Stimulated activated CD4-positive, alpha-beta T cell treated with anti-CD3 and anti-CD28 coated beads, Interleukin-1b, Interleukin-23, amount 100 ng/mL, for 4 hours (primary cell): ENCODE data around the gene GOLGA6L2.
"Not testable (repeated sequence)": the region's sequence is repeated elsewhere in the genome, so short reads cannot be mapped to it uniquely, and the experiment has no call there.

ENCODE experiments used
- DNase-seq, 2 donors: peaks; one replicate each; pipeline ENCODE4 v3.0.0-alpha.2; 2020; ENCODE audit warnings: low read depth in 2 of 2

Gene GOLGA6L2, protein sequence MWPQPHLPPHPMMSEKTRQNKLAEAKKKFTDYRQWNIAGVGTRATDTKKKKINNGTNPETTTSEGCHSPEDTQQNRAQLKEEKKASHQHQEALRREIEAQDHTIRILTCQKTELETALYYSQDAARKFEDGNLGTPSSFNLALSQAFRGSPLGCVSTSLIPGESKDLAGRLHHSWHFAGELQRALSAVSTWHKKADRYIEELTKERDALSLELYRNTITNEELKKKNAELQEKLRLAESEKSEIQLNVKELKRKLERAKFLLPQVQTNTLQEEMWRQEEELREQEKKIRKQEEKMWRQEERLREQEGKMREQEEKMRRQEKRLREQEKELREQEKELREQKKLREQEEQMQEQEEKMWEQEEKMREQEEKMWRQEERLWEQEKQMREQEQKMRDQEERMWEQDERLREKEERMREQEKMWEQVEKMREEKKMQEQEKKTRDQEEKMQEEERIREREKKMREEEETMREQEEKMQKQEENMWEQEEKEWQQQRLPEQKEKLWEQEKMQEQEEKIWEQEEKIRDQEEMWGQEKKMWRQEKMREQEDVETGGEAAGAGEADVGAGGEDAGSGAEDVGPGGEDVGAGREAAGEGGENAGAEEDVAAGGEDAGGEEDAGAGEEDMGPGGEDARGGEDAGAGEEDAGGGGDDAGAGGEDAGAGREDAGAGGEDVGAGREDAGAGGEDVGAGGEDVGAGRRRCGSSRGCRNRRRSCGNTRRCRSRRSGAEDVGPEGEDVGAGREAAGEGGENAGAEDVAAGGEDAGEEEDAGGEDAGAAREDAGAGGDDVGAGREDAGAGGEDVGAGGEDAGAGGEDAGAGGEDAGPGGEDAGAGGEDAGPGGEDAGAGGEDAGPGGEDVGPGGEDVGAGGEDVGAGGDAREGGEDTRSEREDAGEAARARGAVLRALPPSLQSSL

GRCh38 chr15:23447107-23447500 lies at the start of gene GOLGA6L2:
Gene GOLGA6L2 (minus strand): TSS chr15:23447243. CDS start chr15:23447181, 62 bp downstream.
- no peak for DNase-seq

GRCh38 chr15:23484870-23485269 lies 37.8 kb upstream of the GOLGA6L2 start:
- no peak for DNase-seq

DNA sequence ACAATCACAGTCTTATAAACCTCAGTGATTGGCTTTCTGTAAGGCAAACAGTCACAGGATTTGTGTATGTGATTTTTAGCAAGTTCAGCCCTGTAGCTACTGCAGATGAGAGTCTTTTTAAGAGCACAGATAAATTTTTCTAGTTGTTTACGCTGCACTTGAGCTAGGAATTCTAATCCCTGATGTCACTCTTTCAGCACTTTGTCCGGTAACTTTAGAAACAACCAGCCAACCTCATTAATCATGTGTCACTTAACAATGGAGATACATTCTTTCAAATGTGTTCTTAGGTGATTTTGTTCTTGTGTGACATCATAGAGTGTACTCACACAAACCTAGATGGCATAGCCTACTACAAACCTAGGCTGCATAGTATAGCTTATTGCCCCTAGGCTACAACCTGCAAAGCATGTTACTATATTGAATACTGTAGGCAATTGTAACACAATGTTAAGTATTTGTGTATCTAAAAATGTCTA lies 36.8 kb upstream of the GOLGA6L2 start:
- DNase-seq, result no peak

- DNase-seq, result no peak
Observed at GRCh38 chr15:23482764-23483489, 35.9 kb upstream of the GOLGA6L2 start.

DNA sequence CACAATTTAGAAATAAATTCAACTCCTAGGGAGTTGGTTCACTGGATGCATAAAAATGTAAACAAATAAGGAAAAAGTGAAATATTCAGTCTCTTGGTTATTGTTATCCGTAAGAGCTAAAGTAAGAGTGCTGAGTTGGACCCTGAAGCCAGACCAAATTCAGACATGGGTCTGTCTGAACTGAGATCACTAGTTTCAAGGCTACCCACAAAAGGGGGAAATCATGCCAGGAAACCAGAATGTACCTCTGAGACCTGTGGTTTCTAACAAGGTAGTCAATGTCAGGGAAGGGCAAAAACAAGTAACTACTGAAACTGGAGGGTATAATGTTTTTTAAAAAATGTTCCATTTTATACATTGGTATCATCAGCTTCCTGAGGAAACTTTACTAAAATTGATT lies 35.2 kb upstream of the GOLGA6L2 start:
- no peak for DNase-seq

GRCh38 chr15:23477920-23478319 lies 30.9 kb upstream of the GOLGA6L2 start:
- no peak for DNase-seq

DNA sequence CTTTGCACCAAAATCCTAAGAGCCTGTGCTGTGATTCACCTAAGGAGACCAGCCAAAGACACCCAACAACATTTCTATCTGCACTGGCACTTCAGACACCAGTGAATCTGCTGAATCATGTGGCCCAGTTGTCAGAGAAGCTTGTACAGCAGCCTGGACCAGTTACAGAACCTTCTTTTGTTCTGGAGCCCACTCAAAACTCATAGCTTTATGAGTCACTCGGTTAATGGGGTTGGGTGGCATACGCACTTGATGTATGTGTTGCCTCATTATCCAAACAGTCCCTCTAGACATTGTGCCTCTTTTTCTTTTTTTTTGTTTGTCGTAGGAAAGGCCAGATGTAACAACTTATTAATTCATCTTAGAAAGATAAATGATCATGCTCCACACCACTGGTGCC lies 25.6 kb upstream of the GOLGA6L2 start:
- DNase-seq, result no peak

- no peak for DNase-seq
Observed at GRCh38 chr15:23472033-23472432, 25.0 kb upstream of the GOLGA6L2 start.

GRCh38 chr15:23467110-23467600 lies 20.1 kb upstream of the GOLGA6L2 start:
- DNase-seq, result no peak

GRCh38 chr15:23457890-23458289 lies 10.8 kb upstream of the GOLGA6L2 start:
- DNase-seq, result no peak

- no peak for DNase-seq
Observed at GRCh38 chr15:23446215-23447106, 582 bp downstream of the GOLGA6L2 start.

DNA sequence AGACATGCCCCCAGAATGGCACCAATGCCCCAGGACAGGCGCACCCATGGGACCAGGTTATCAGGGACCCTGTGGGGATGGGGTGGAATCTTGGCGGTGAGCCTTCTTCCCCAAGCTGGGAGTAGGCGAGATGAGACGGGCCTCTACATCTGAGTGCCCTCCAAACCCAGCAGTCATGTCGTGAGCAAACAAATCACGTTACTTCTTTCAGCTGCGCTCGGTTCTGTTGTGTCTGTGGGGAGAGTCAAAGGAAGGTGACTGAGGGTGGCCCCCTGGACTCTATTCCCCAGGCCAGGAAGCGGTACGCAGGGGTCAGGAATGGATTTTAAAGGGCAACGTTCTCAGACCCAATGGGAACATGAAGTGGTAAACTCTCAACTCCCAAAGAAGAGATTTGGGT lies 2.8 kb downstream of the GOLGA6L2 start:
- no peak for DNase-seq

- no peak for DNase-seq
Observed at GRCh38 chr15:23441204-23441603, 5.8 kb downstream of the GOLGA6L2 start.

DNA sequence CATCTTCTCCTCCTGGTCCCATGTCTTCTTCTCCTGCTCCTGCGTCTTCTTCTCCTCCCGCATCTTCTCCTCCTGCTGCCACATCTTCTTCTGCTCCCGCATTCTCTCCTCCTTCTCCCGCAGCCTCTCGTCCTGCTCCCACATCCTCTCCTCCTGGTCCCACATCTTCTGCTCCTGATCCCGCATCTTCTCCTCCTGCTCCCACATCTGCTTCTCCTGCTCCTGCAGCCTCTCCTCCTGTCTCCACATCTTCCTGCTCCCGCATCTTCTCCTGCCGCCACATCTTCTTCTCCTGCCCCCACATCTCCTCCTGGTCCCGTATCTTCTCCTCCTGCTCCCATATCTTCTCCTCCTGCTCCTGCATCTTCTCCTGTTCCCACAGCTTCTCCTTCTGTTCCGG lies 6.4 kb downstream of the GOLGA6L2 start:
- DNase-seq, result no peak

- no peak for DNase-seq
Observed at GRCh38 chr15:23439513-23439912, 7.5 kb downstream of the GOLGA6L2 start.

GRCh38 chr15:23438816-23439466 lies 8.1 kb downstream of the GOLGA6L2 start:
- no peak for DNase-seq

DNA sequence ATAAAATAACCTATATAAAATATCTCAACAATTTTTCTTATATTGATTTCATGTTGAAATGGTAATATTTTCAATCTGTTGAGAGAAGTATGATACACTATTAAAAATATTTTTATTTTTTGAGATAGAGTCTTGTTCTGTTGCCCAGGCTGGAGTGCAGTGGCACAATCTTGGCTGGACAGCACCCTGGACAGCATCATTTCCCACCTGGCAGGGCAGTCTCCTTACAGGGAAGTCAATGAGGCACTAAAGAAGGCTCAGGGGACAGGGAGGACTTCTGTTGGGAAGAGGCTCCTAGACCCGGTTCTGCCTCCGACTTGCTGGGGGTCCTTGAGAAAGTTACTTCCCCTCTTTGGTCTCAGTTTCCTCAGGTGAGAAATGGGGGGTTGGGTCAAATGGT lies 9.4 kb downstream of the GOLGA6L2 start:
- DNase-seq, result no peak

- DNase-seq, result no peak
Observed at GRCh38 chr15:23437146-23437545, 9.9 kb downstream of the GOLGA6L2 start.

GRCh38 chr15:23436421-23436820 lies 10.6 kb downstream of the GOLGA6L2 start:
- no peak for DNase-seq

- DNase-seq, result not testable (repeated sequence)
Observed at GRCh38 chr15:23434699-23435098, 12.3 kb downstream of the GOLGA6L2 start.
